ENCODE results near the gene CASP10. TPM values are rescaled to one million over a fixed set of nuclear protein-coding genes. Genes with fewer than 3 reads are reported as not detected.

The CASP10 gene
- total and polyA plus RNA-seq, 2 of the 4 experiments (the other 2 are of a cell fraction), result 0.12 to 0.90 TPM

- no TSS peak for BruUV-seq (replicated peaks)
- POLR2A ChIA-PET (ENCODE audit: unreplicated experiment), result interaction anchor here (0.6 kb wide), 1 partner anchor 345 kb away, joined by 4 read pairs; no protein-coding TSS in a partner anchor
These were observed 11.6 kb upstream of the CASP10 start for GRCh38 chr2:201171259-201171814.

More at GRCh38 chr2:201171259-201171814, 11.6 kb upstream of the CASP10 start:
- Histone ChIP-seq H2AK5ac (ENCODE audit: low read depth, low read length) (no peak overlapping the region), H3K4me2 (ENCODE audit: low read depth, low read length) (no peak overlapping the region), H4K5ac (ENCODE audit: low read depth, low read length) (no peak overlapping the region), H2BK15ac (ENCODE audit: low read depth, low read length) (no peak overlapping the region), H3K4me3 (ENCODE audit: insufficient read depth, low read depth, low read length) (no peak overlapping the region), H3K23ac (ENCODE audit: low read depth, low read length) (no peak overlapping the region), H4K20me1 (ENCODE audit: insufficient read depth, low read length) (no peaks in the 10 kb centered on the region), H3K4me1 (ENCODE audit: control insufficient read depth, insufficient read depth, low read length) (no peaks in the 10 kb centered on the region), H4K91ac (ENCODE audit: insufficient read depth, low read depth, low read length) (no peak overlapping the region), H2BK120ac (ENCODE audit: low read depth, low read length) (no peak overlapping the region), H3K36me3 (ENCODE audit: control insufficient read depth, insufficient read depth, low read length) (peaks cover 8% of the 10 kb centered on the region), H3K27ac (ENCODE audit: insufficient read depth, low read length) (no peak overlapping the region), H2BK20ac (ENCODE audit: low read depth, low read length) (no peak overlapping the region), H2BK5ac (ENCODE audit: low read depth, low read length, poor library complexity, severe bottlenecking) (no peak overlapping the region), H3K4ac (ENCODE audit: low read depth, low read length) (no peak overlapping the region), H3K27me3 (ENCODE audit: control insufficient read depth, insufficient read depth, low read length) (no peaks in the 10 kb centered on the region), H3K18ac (ENCODE audit: low read depth, low read length) (no peak overlapping the region), H3K9me3 (ENCODE audit: control insufficient read depth, insufficient read depth, low read length) (no peaks in the 10 kb centered on the region), H3K14ac (replicated peaks; ENCODE audit: low read depth, low read length) (no peak overlapping the region), H3K79me1 (ENCODE audit: low read depth in 1 of 2, low read length in 2 of 2) (no peaks in the 10 kb centered on the region), H3K56ac (ENCODE audit: extremely low read depth, insufficient read depth, low read length) (no peak overlapping the region), H3K9ac (ENCODE audit: low read depth, low read length) (no peak overlapping the region), H4K8ac (ENCODE audit: low read depth in 2 of 2, low read length in 2 of 2) (no peak overlapping the region), H2AK9ac (replicated peaks; ENCODE audit: low read depth, low read length, poor library complexity) (no peak overlapping the region), H2AFZ (replicated peaks; ENCODE audit: low read length, poor library complexity) (no peak overlapping the region), H3K9me1 (ENCODE audit: insufficient read depth, low read length) (no peaks in the 10 kb centered on the region)
- CTCF ChIA-PET, result interaction anchor here (0.7 to 3.7 kb wide), 3 partner anchors 12 to 264 kb away, joined by 6 to 12 read pairs (median 6); partner anchors contain the start of gene CASP10
- DNase-seq (no peak), ATAC-seq (ENCODE audit: low read depth) (no peak)
- dilution Hi-C loops (cut with HindIII; ENCODE audit: low sequenced_read_pairs, unreplicated experiment) (no loop called here), in situ Hi-C loops (cut with MboI; ENCODE audit: low sequenced_read_pairs) (no loop called here), intact Hi-C loops (cut with micrococcal nuclease) (no loop called here)
- TF ChIP-seq SMC3 (IDR thresholded peaks at IDR 0.05; ENCODE audit: low read depth, low read length) (no peak), NFE2L2 (IDR thresholded peaks at IDR 0.05; ENCODE audit: low read depth, low read length) (no peak), MAFK (IDR thresholded peaks at IDR 0.05; ENCODE audit: low read depth, low read length) (no peak), FOS (IDR thresholded peaks at IDR 0.05; ENCODE audit: low read depth, low read length) (no peak), CHD1 (IDR thresholded peaks at IDR 0.05; ENCODE audit: low read depth, low read length) (no peak), ELK1 (IDR thresholded peaks at IDR 0.05; ENCODE audit: borderline replicate concordance, low read depth, low read length) (no peak), CTCF (conservative IDR thresholded peaks at IDR 0.05; ENCODE audit: low read depth, low read length) (no peak), RCOR1 (IDR thresholded peaks at IDR 0.05; ENCODE audit: insufficient replicate concordance, low read length) (no peak), MXI1 (IDR thresholded peaks at IDR 0.05; ENCODE audit: borderline replicate concordance, low read depth, low read length) (no peak), MAZ (IDR thresholded peaks at IDR 0.05; ENCODE audit: borderline replicate concordance, low read depth, low read length) (no peak), RAD21 (IDR thresholded peaks at IDR 0.05; ENCODE audit: low read length) (no peak)
- 57% methylated on average over 2 of the region's 6 CpGs; no CpG with 5 or more reads in 1 of the 2 experiments for WGBS, 2 experiments (ENCODE audit: extremely low coverage in 2 of 2, insufficient read length in 1 of 2)

Data from IMR-90 (cell line).